H1 (cell line): ENCODE results near the gene ADAMTS13. TPM values are rescaled to one million over a fixed set of nuclear protein-coding genes. Genes with fewer than 3 reads are reported as not detected.

Experiments
- SIRT6 ChIP-seq: IDR thresholded peaks from one replicate; pipeline ENCODE4 v1.7.1; 2012; ENCODE audit warnings: low read length, inconsistent platforms
- SP2 ChIP-seq: IDR thresholded peaks from 2 replicates; pipeline ENCODE4 v1.6.1; 2012; ENCODE audit warnings: mild to moderate bottlenecking, low read length, inconsistent platforms
- SUZ12 ChIP-seq: fragments of 200-600 bp; sonication (generic); IDR thresholded peaks from 2 replicates; pipeline ENCODE4 v1.6.1; 2012; ENCODE audit warnings: mild to moderate bottlenecking, inconsistent platforms, low read length, moderate library complexity, mixed read lengths
- TCF12 ChIP-seq: IDR thresholded peaks from 2 replicates; pipeline ENCODE4 v1.6.1; 2011; ENCODE audit warnings: low read depth, mild to moderate bottlenecking, low read length
- polyA plus RNA-seq, 7 experiments: library from polyadenylated mRNA; depleted of rRNA in 3 of 7; stranded (reverse) in 5 of 7; unstranded in 2 of 7; fragments of >200 nt in 5 of 7; fragments of 200-250 nt in 2 of 7; gene quantifications; 1 replicate in 5 of 7; 2 replicates in 1 of 7; 4 replicates in 1 of 7; pipeline versions ENCODE4 v1.2.1 to v1.2.3, GENCODE V29; 2011 to 2013; ENCODE audit warnings: missing spikeins in 2 of 7, mixed read lengths in 2 of 7
- total RNA-seq: library from RNA; stranded (reverse); fragmentation: NEBNext Ultra II Directional; extraction: Animal tissue kit (Norgen Biotek cat#: 25700); gene quantifications from 2 replicates; pipeline ENCODE4 v1.2.1, GENCODE V29; 2021
- TF ChIP-seq, protein P1 (sequence below): fragments of 300-600 bp; sonication (generic); IDR thresholded peaks from 2 replicates; pipeline ENCODE4 v1.7.1; 2012; ENCODE audit warnings: low read length, moderate library complexity, mild to moderate bottlenecking, inconsistent platforms; ENCODE audit not compliant: insufficient replicate concordance
- TF ChIP-seq, protein P2 (sequence below): IDR thresholded peaks from 2 replicates; pipeline ENCODE4 v1.6.1; 2012; ENCODE audit warnings: low read length, inconsistent platforms

Gene ADAMTS13
- total and polyA plus RNA-seq, 2 of the 8 experiments (the other 6 are each of a cell fraction or from before 2014, with no cell fraction given): 4.4 to 5.8 TPM

DNA sequence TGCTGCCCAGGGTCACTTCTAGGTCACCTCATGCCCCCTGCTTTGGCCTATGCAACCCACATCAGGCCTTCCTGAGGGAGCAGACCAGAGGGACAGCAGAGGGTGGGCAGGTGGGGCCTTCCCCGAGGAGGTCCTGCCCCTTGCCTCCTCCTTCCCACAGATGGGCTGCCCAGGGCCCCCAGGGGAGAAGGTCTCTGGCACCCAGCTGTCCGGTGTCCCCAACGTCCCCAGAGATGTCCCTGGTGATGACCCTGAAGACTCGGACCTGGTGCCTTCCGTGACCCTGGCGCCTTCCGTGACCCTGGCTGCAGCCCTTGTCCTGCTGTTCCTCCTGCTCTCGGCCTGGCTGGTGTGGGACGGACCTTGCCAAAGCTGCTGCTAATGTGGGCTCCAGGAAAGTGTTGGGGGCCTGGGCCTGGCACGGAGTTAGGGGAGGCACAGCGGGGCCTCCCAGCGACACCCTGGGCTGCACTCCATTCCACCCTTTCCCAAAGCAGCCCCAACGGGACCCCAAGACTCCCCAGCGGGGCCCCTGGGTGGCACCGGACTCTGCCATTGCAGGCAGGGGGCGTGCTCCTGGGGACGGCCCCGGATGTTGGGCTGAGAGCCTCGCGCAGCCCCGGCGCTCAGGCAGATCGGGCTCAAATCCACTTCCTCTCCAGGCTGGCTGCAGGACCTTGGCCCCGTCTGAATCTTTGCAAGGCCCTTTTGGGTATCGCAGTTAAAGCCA is 63.5 kb downstream of the ADAMTS13 start (continued):
- TF ChIP-seq, protein P1, sequence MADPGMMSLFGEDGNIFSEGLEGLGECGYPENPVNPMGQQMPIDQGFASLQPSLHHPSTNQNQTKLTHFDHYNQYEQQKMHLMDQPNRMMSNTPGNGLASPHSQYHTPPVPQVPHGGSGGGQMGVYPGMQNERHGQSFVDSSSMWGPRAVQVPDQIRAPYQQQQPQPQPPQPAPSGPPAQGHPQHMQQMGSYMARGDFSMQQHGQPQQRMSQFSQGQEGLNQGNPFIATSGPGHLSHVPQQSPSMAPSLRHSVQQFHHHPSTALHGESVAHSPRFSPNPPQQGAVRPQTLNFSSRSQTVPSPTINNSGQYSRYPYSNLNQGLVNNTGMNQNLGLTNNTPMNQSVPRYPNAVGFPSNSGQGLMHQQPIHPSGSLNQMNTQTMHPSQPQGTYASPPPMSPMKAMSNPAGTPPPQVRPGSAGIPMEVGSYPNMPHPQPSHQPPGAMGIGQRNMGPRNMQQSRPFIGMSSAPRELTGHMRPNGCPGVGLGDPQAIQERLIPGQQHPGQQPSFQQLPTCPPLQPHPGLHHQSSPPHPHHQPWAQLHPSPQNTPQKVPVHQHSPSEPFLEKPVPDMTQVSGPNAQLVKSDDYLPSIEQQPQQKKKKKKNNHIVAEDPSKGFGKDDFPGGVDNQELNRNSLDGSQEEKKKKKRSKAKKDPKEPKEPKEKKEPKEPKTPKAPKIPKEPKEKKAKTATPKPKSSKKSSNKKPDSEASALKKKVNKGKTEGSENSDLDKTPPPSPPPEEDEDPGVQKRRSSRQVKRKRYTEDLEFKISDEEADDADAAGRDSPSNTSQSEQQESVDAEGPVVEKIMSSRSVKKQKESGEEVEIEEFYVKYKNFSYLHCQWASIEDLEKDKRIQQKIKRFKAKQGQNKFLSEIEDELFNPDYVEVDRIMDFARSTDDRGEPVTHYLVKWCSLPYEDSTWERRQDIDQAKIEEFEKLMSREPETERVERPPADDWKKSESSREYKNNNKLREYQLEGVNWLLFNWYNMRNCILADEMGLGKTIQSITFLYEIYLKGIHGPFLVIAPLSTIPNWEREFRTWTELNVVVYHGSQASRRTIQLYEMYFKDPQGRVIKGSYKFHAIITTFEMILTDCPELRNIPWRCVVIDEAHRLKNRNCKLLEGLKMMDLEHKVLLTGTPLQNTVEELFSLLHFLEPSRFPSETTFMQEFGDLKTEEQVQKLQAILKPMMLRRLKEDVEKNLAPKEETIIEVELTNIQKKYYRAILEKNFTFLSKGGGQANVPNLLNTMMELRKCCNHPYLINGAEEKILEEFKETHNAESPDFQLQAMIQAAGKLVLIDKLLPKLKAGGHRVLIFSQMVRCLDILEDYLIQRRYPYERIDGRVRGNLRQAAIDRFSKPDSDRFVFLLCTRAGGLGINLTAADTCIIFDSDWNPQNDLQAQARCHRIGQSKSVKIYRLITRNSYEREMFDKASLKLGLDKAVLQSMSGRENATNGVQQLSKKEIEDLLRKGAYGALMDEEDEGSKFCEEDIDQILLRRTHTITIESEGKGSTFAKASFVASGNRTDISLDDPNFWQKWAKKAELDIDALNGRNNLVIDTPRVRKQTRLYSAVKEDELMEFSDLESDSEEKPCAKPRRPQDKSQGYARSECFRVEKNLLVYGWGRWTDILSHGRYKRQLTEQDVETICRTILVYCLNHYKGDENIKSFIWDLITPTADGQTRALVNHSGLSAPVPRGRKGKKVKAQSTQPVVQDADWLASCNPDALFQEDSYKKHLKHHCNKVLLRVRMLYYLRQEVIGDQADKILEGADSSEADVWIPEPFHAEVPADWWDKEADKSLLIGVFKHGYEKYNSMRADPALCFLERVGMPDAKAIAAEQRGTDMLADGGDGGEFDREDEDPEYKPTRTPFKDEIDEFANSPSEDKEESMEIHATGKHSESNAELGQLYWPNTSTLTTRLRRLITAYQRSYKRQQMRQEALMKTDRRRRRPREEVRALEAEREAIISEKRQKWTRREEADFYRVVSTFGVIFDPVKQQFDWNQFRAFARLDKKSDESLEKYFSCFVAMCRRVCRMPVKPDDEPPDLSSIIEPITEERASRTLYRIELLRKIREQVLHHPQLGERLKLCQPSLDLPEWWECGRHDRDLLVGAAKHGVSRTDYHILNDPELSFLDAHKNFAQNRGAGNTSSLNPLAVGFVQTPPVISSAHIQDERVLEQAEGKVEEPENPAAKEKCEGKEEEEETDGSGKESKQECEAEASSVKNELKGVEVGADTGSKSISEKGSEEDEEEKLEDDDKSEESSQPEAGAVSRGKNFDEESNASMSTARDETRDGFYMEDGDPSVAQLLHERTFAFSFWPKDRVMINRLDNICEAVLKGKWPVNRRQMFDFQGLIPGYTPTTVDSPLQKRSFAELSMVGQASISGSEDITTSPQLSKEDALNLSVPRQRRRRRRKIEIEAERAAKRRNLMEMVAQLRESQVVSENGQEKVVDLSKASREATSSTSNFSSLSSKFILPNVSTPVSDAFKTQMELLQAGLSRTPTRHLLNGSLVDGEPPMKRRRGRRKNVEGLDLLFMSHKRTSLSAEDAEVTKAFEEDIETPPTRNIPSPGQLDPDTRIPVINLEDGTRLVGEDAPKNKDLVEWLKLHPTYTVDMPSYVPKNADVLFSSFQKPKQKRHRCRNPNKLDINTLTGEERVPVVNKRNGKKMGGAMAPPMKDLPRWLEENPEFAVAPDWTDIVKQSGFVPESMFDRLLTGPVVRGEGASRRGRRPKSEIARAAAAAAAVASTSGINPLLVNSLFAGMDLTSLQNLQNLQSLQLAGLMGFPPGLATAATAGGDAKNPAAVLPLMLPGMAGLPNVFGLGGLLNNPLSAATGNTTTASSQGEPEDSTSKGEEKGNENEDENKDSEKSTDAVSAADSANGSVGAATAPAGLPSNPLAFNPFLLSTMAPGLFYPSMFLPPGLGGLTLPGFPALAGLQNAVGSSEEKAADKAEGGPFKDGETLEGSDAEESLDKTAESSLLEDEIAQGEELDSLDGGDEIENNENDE: no peak
- TF ChIP-seq TCF12 (no peak), SUZ12 (no peak), SP2 (no peak), SIRT6 (no peak)
- TF ChIP-seq, protein P2, sequence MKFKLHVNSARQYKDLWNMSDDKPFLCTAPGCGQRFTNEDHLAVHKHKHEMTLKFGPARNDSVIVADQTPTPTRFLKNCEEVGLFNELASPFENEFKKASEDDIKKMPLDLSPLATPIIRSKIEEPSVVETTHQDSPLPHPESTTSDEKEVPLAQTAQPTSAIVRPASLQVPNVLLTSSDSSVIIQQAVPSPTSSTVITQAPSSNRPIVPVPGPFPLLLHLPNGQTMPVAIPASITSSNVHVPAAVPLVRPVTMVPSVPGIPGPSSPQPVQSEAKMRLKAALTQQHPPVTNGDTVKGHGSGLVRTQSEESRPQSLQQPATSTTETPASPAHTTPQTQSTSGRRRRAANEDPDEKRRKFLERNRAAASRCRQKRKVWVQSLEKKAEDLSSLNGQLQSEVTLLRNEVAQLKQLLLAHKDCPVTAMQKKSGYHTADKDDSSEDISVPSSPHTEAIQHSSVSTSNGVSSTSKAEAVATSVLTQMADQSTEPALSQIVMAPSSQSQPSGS: no peak
